GM12878 (cell line): ENCODE measurements around the gene TAF13. TPM values are rescaled to one million over a fixed set of nuclear protein-coding genes. Genes with fewer than 3 reads are reported as not detected.

ENCODE experiments used
- ATAC-seq: fragments of 200-7000 bp; cut with Tn5 transposase; 3 replicates; pipeline ENCODE4 v1.9.1; 2020; ENCODE audit warnings: mild to moderate bottlenecking, moderate library complexity
- BruUV-seq: library from RNA; stranded (reverse); fragments of 400-500 nt; replicated peaks from 2 replicates; lab custom pipeline; 2021; lab: Mats Ljungman, UMichigan
- CTCF ChIA-PET: fragments of 300-600 bp; sonication (Branson Sonifier 250); formaldehyde crosslinking; extraction: SDS; loops from one replicate; lab custom pipeline; 2021; ENCODE audit warnings: inconsistent platforms; lab: Yijun Ruan, JAX
- POLR2A ChIA-PET: fragments of 350-600 bp; formaldehyde crosslinking; extraction: SDS; loops from one replicate; lab custom pipeline; 2021; ENCODE audit warnings: inconsistent platforms; lab: Charles Lee
- RAD21 ChIA-PET: fragments of 300-600 bp; sonication (Branson Sonifier 250); formaldehyde crosslinking; loops from one replicate; lab custom pipeline; 2023; ENCODE audit warnings: antibody characterized with exemption; ENCODE audit not compliant: unreplicated experiment; lab: Charles Lee
- SMC1A ChIA-PET: fragments of 300-600 bp; sonication (Branson Sonifier 250); formaldehyde crosslinking; loops from one replicate; lab custom pipeline; 2023; ENCODE audit not compliant: unreplicated experiment, uncharacterized antibody; lab: Charles Lee
- DNase-seq: peaks from one replicate; pipeline ENCODE4 v3.0.0-alpha.2; 2011; ENCODE audit warnings: low read depth, low spot score
- FAIRE-seq: peaks from 3 replicates; lab custom pipeline; 2011; peaks lifted over from hg19 to GRCh38; lab: Jason Lieb, UNC
- H2AFZ ChIP-seq: 2 replicates; pipeline ENCODE4 v1.6.0; 2011; ENCODE audit warnings: low read depth, low read length, control low read depth; ENCODE audit not compliant: control insufficient read depth
- H3K27ac ChIP-seq: 2 replicates; pipeline ENCODE4 v1.5.1; 2011; ENCODE audit warnings: control low read depth; ENCODE audit not compliant: control insufficient read depth, insufficient read depth
- H3K27me3 ChIP-seq, 2 experiments: replicated peaks in 1 of 2; 2 replicates each; pipeline versions ENCODE4 v1.6.0 to v1.6.1; 2011; ENCODE audit warnings: low read length in 1 of 2; ENCODE audit not compliant: control insufficient read depth in 2 of 2, insufficient read depth in 2 of 2
- H3K36me3 ChIP-seq, 2 experiments: 2 replicates each; pipeline ENCODE4 v1.5.1; 2011; ENCODE audit warnings: low read length in 1 of 2; ENCODE audit not compliant: control insufficient read depth in 2 of 2, insufficient read depth in 2 of 2
- H3K4me1 ChIP-seq: 2 replicates; pipeline ENCODE4 v1.6.1; 2011; ENCODE audit warnings: mild to moderate bottlenecking, low read length, moderate library complexity, mixed read lengths; ENCODE audit not compliant: control insufficient read depth, insufficient read depth
- H3K4me2 ChIP-seq: 2 replicates; pipeline ENCODE4 v1.6.0; 2011; ENCODE audit warnings: control low read depth; ENCODE audit not compliant: control insufficient read depth, insufficient read depth
- H3K4me3 ChIP-seq: fragments of 200-600 bp; sonication (generic); 2 replicates; pipeline ENCODE4 v1.5.1; 2016
- H3K79me2 ChIP-seq: 2 replicates; pipeline ENCODE4 v1.6.0; 2011; ENCODE audit warnings: low read length; ENCODE audit not compliant: control insufficient read depth, insufficient read depth
- H3K9ac ChIP-seq: 2 replicates; pipeline ENCODE4 v1.8.0; 2011; ENCODE audit warnings: low read length, control low read depth, mixed read lengths; ENCODE audit not compliant: control insufficient read depth, insufficient read depth
- H3K9me3 ChIP-seq: replicated peaks from 3 replicates; pipeline ENCODE4 v1.5.1; 2011; ENCODE audit warnings: mild to moderate bottlenecking, low read length; ENCODE audit not compliant: control insufficient read depth, insufficient read depth
- H4K20me1 ChIP-seq: 2 replicates; pipeline ENCODE4 v1.6.0; 2011; ENCODE audit not compliant: control insufficient read depth, insufficient read depth
- PBX3 ChIP-seq: IDR thresholded peaks from 2 replicates; pipeline ENCODE4 v1.6.1; 2011; ENCODE audit warnings: mild to moderate bottlenecking, low read depth, low read length, moderate library complexity; ENCODE audit not compliant: insufficient replicate concordance
- WGBS: methylation state at CpG from one replicate; pipeline ENCODE4 v1.1.6; 2016; ENCODE audit warnings: low lambda C conversion rate; ENCODE audit not compliant: insufficient replicate concordance, insufficient coverage; ENCODE audit errors: missing lambda C conversion rate; 5-methylcytosine and 5-hydroxymethylcytosine counted together
- in situ Hi-C: fragments of 300-500 bp; cut with MboI; formaldehyde crosslinking; loops from 9 replicates; pipeline ENCODE4 v1.14.3; 2018; ENCODE audit warnings: mixed read lengths
- intact Hi-C: fragments of 100-400 bp; cut with micrococcal nuclease; formaldehyde crosslinking; loops from one replicate; pipeline ENCODE4 v1.14.2; 2022; ENCODE audit not compliant: unreplicated experiment
- polyA plus RNA-seq, 11 experiments: library from polyadenylated mRNA; depleted of rRNA in 4 of 11; unstranded in 6 of 11; stranded (reverse) in 5 of 11; fragments of >200 nt; fragmentation: Nextera tagmentation in 4 of 11; fragmentation: Illumina TruSeq in 1 of 11; extraction: Ambion mirVana in 4 of 11; extraction: Trizol in 1 of 11; gene quantifications; 1 replicate in 1 of 11; 2 replicates in 10 of 11; pipeline versions ENCODE4 v1.2.1 to v1.2.3, GENCODE V29; 2011 to 2016; ENCODE audit warnings: inconsistent platforms in 2 of 11, missing spikeins in 2 of 11, low read depth in 1 of 11
- total RNA-seq, 4 experiments: library from RNA; depleted of rRNA in 3 of 4; stranded (reverse); fragments of >200 nt in 3 of 4; fragmentation: Illumina TruSeq in 1 of 4; extraction: Trizol in 1 of 4; gene quantifications; 2 replicates each; pipeline versions ENCODE4 v1.2.1 to v1.2.3, GENCODE V29; 2013 to 2021
- TF ChIP-seq, protein P1 (sequence below): fragments of 450-650 bp; IDR thresholded peaks from 2 replicates; pipeline ENCODE4 v1.6.1; 2017; ENCODE audit warnings: mild to moderate bottlenecking, moderate library complexity
- TF ChIP-seq, protein P2 (sequence below): fragments of 450-650 bp; IDR thresholded peaks from 2 replicates; pipeline ENCODE4 v1.6.1; 2016; ENCODE audit warnings: mild to moderate bottlenecking

TAF13 gene
- total and polyA plus RNA-seq, 10 of the 15 experiments (the other 5 are each of a cell fraction or from before 2014, with no cell fraction given) = 8.1 to 30.6 (median 18.0) TPM

DNA sequence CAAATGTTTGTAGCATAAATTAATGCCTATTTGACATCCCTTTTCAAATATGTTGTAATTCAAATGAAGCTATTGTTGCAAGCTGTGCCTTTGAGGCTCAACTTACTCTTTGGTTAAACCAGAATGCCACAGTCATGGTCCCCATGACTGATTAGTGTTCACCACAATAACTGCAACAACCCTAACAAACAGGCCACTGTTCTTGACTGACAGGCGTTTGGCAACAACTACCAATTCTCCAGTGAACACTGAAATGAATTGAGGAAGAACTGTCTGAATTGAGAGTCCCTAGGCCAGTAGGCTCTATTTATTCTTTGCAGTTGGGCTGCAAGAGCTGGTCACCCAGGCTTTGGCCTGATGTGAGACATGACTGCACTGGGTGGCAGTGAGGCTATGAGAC, 8.1 kb upstream of the TAF13 start:
- H3K4me1 ChIP-seq = no peaks in the 10 kb centered on the region
- no peak overlapping the region for H2AFZ ChIP-seq
- no peaks in the 10 kb centered on the region for H3K27me3 ChIP-seq
- DNase-seq (no peak), ATAC-seq (peak; percentile 38), FAIRE-seq (no peak)
- H3K27ac ChIP-seq = no peak overlapping the region
- H3K79me2 ChIP-seq = no peaks in the 10 kb centered on the region
- CTCF ChIA-PET = interaction anchor here (1.5 to 1.7 kb wide), 2 partner anchors 11 to 16 kb away, joined by 4 to 12 read pairs; no protein-coding TSS in a partner anchor
- TF ChIP-seq, protein P1, sequence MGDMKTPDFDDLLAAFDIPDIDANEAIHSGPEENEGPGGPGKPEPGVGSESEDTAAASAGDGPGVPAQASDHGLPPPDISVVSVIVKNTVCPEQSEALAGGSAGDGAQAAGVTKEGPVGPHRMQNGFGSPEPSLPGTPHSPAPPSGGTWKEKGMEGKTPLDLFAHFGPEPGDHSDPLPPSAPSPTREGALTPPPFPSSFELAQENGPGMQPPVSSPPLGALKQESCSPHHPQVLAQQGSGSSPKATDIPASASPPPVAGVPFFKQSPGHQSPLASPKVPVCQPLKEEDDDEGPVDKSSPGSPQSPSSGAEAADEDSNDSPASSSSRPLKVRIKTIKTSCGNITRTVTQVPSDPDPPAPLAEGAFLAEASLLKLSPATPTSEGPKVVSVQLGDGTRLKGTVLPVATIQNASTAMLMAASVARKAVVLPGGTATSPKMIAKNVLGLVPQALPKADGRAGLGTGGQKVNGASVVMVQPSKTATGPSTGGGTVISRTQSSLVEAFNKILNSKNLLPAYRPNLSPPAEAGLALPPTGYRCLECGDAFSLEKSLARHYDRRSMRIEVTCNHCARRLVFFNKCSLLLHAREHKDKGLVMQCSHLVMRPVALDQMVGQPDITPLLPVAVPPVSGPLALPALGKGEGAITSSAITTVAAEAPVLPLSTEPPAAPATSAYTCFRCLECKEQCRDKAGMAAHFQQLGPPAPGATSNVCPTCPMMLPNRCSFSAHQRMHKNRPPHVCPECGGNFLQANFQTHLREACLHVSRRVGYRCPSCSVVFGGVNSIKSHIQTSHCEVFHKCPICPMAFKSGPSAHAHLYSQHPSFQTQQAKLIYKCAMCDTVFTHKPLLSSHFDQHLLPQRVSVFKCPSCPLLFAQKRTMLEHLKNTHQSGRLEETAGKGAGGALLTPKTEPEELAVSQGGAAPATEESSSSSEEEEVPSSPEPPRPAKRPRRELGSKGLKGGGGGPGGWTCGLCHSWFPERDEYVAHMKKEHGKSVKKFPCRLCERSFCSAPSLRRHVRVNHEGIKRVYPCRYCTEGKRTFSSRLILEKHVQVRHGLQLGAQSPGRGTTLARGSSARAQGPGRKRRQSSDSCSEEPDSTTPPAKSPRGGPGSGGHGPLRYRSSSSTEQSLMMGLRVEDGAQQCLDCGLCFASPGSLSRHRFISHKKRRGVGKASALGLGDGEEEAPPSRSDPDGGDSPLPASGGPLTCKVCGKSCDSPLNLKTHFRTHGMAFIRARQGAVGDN = no peak
- TF ChIP-seq, protein P2, sequence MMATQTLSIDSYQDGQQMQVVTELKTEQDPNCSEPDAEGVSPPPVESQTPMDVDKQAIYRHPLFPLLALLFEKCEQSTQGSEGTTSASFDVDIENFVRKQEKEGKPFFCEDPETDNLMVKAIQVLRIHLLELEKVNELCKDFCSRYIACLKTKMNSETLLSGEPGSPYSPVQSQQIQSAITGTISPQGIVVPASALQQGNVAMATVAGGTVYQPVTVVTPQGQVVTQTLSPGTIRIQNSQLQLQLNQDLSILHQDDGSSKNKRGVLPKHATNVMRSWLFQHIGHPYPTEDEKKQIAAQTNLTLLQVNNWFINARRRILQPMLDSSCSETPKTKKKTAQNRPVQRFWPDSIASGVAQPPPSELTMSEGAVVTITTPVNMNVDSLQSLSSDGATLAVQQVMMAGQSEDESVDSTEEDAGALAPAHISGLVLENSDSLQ = peak; percentile 91
- TF ChIP-seq PBX3 = peak; percentile 72
- POLR2A ChIA-PET = interaction anchor here (1.9 kb wide), 1 partner anchor 16 kb away, joined by 11 read pairs; no protein-coding TSS in a partner anchor
- H3K9ac ChIP-seq = no peak overlapping the region
- no TSS peak for BruUV-seq
- no peaks in the 10 kb centered on the region for H3K9me3 ChIP-seq
- SMC1A ChIA-PET = interaction anchor here (0.6 to 1.2 kb wide), 3 partner anchors 8 to 110 kb away, joined by 3 to 5 read pairs (median 5); no protein-coding TSS in a partner anchor
- H3K4me2 ChIP-seq = no peak overlapping the region
- no peak overlapping the region for H3K4me3 ChIP-seq
- H3K36me3 ChIP-seq = no peaks in the 10 kb centered on the region
- in situ Hi-C loops = no loop called here
- RAD21 ChIA-PET = interaction anchor here (1.1 kb wide), 1 partner anchor 8 kb away, joined by 3 read pairs; no protein-coding TSS in a partner anchor
- WGBS = 0% methylated on average over 1 of the region's 1 CpG
- intact Hi-C loops = no loop called here
- no peaks in the 10 kb centered on the region for H4K20me1 ChIP-seq
